ENCODE measurements around the gene DISP3. TPM values are rescaled to one million over a fixed set of nuclear protein-coding genes. Genes with fewer than 3 reads are reported as not detected.

Gene DISP3
- total RNA-seq, 1 donor from 2014 or later = 179 TPM

- Mint-ChIP-seq H3K27ac (ENCODE audit: unreplicated experiment) (no peak overlapping the region), H3K36me3 (ENCODE audit: unreplicated experiment) (peaks cover 51% of the 10 kb centered on the region), H3K27me3 (ENCODE audit: unreplicated experiment) (peaks cover 9% of the 10 kb centered on the region), H3K4me3 (ENCODE audit: unreplicated experiment) (no peak overlapping the region), H3K9me3 (ENCODE audit: unreplicated experiment) (peaks cover 10% of the 10 kb centered on the region), H3K4me1 (ENCODE audit: low read depth, unreplicated experiment) (peaks cover 26% of the 10 kb centered on the region)
- no peak for DNase-seq
- TF ChIP-seq CTCF (IDR thresholded peaks at IDR 0.05; ENCODE audit: partially characterized antibody, unreplicated experiment) = no peak
These were observed 23.0 kb downstream of the DISP3 start for GRCh38 chr1:11501906-11502485.

GRCh38 chr1:11502516-11502915, 23.6 kb downstream of the DISP3 start:
- Mint-ChIP-seq H3K9me3 (ENCODE audit: unreplicated experiment) (peaks cover 10% of the 10 kb centered on the region), H3K27me3 (ENCODE audit: unreplicated experiment) (peaks cover 9% of the 10 kb centered on the region), H3K27ac (ENCODE audit: unreplicated experiment) (no peak overlapping the region), H3K4me1 (ENCODE audit: low read depth, unreplicated experiment) (peaks cover 23% of the 10 kb centered on the region), H3K4me3 (ENCODE audit: unreplicated experiment) (no peak overlapping the region), H3K36me3 (ENCODE audit: unreplicated experiment) (peaks cover 51% of the 10 kb centered on the region)
- no peak for TF ChIP-seq CTCF (IDR thresholded peaks at IDR 0.05; ENCODE audit: partially characterized antibody, unreplicated experiment)
- DNase-seq = no peak

DNA sequence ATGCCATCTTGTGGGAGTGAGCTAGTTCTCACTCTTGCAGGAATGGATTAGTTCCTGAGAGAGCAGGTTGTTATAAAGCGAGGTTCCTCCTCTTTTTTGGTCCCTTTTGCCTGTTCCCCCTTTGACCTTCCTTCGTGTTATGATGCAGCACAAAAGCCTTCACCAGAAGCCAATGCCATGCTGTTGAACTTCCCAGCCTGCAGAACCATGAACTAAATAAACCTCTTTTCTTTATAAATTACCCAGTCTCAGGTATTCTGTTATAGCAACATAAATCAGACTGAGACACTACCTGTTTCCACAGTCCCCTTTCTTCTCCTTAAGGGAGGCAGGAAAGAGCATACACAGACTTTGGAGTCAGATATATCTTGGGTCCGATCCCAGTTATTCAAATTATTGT, 25.6 kb downstream of the DISP3 start:
- Mint-ChIP-seq H3K4me3 (ENCODE audit: unreplicated experiment) (no peak overlapping the region), H3K9me3 (ENCODE audit: unreplicated experiment) (peaks cover 4% of the 10 kb centered on the region), H3K27ac (ENCODE audit: unreplicated experiment) (no peak overlapping the region), H3K4me1 (ENCODE audit: low read depth, unreplicated experiment) (peaks cover 8% of the 10 kb centered on the region), H3K36me3 (ENCODE audit: unreplicated experiment) (peaks cover 51% of the 10 kb centered on the region), H3K27me3 (ENCODE audit: unreplicated experiment) (peaks cover 9% of the 10 kb centered on the region)
- DNase-seq = no peak
- no peak for TF ChIP-seq CTCF (IDR thresholded peaks at IDR 0.05; ENCODE audit: partially characterized antibody, unreplicated experiment)

DNA sequence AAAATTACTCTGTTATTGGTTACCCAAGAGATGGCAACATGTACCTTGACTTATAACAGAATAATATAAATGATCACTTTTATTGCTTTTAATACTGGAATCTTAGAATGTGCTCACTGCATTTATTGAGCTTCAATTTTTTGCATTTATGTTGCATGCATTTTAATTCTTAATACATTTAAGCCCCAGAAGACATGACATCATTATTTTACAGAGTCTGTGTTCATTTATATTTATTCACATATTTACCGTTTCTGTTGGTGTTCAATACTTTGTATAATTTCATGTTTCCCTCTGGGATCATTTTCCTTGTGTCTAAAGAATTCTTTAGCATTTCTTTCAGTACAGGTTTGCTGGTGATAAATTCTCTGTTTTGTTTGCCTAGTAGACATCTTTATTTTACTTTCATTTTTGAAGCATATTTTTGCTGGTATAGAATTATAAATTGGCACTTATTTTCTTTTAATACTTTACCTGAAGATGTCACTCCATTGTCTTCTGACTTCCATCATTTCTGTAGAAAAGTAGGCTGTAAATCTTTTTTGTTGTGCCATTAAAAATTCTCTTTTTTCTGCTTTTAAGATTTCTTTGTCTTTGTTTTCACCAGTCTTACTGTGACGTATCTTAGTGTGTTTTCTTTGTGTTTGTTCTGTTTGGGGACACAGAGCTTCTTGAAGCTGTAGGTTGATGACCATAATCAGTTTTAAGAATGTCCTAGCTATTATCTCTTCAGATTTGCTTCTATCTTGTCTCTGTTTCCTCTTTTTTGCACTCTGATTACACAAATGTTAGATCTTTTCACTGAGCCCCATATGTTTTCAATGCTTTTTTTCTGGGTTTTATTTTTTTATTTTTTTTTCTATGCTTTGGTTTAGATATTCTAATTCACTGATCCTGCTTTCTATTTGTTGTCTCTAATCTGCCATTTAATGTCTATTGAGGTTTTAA, 26.9 kb downstream of the DISP3 start:
- peaks cover 46% of the 10 kb centered on the region for H3K36me3 Mint-ChIP-seq (ENCODE audit: unreplicated experiment)
- no peak overlapping the region for H3K4me3 Mint-ChIP-seq (ENCODE audit: unreplicated experiment)
- no peak overlapping the region for H3K27ac Mint-ChIP-seq (ENCODE audit: unreplicated experiment)
- DNase-seq = no peak
- H3K9me3 Mint-ChIP-seq (ENCODE audit: unreplicated experiment) = peaks cover 4% of the 10 kb centered on the region
- peaks cover 5% of the 10 kb centered on the region for H3K27me3 Mint-ChIP-seq (ENCODE audit: unreplicated experiment)
- peaks cover 4% of the 10 kb centered on the region for H3K4me1 Mint-ChIP-seq (ENCODE audit: low read depth, unreplicated experiment)
- no peak for TF ChIP-seq CTCF (IDR thresholded peaks at IDR 0.05; ENCODE audit: partially characterized antibody, unreplicated experiment)

DNA sequence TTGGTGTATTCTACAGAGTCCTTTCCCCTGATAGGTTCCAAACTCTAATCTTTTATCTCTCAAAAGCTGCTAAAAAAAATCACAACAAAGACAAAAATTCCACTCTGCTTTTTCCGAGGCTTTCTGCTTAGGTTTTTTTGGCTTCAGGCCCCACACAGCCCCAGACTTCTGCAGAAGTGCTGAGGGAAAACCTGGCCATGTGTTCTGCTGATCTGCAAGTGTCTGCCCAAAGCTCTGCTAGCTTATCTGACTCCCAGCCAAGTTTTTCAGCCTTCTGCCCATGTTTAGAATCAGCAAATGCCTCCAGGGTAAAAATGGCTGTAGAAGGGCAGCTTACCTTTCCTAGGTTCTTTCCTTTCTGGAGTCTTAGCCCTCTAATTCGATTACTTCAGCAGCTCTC, 28.4 kb downstream of the DISP3 start:
- H3K4me3 Mint-ChIP-seq (ENCODE audit: unreplicated experiment) = no peak overlapping the region
- H3K4me1 Mint-ChIP-seq (ENCODE audit: low read depth, unreplicated experiment) = peaks cover 6% of the 10 kb centered on the region
- H3K27ac Mint-ChIP-seq (ENCODE audit: unreplicated experiment) = no peak overlapping the region
- no peak for DNase-seq
- TF ChIP-seq CTCF (IDR thresholded peaks at IDR 0.05; ENCODE audit: partially characterized antibody, unreplicated experiment) = no peak
- H3K9me3 Mint-ChIP-seq (ENCODE audit: unreplicated experiment) = peaks cover 1% of the 10 kb centered on the region
- peaks cover 42% of the 10 kb centered on the region for H3K36me3 Mint-ChIP-seq (ENCODE audit: unreplicated experiment)
- H3K27me3 Mint-ChIP-seq (ENCODE audit: unreplicated experiment) = peaks cover 2% of the 10 kb centered on the region
